Activated CD4-positive, alpha-beta T cell treated with anti-CD3 and anti-CD28 coated beads, Interleukin-2, amount 10 ng/mL, durations not matched to agents 7 days and 5 days (primary cell): ENCODE measurements around the gene CA9. TPM values are rescaled to one million over a fixed set of nuclear protein-coding genes. Genes with fewer than 3 reads are reported as not detected.
"Not testable (repeated sequence)": the region's sequence is repeated elsewhere in the genome, so short reads cannot be mapped to it uniquely, and the experiment has no call there.

ENCODE experiments used
- CTCF ChIA-PET: fragments of 350-600 bp; sonication (Branson Sonifier 250); formaldehyde crosslinking; loops from one replicate; lab custom pipeline; 2021; ENCODE audit warnings: antibody characterized with exemption; lab: Charles Lee
- POLR2A ChIA-PET: fragments of 350-600 bp; sonication (Branson Sonifier 250); formaldehyde crosslinking; loops from one replicate; lab custom pipeline; 2021; ENCODE audit warnings: antibody characterized with exemption; lab: Charles Lee
- DNase-seq: peaks from one replicate; pipeline ENCODE4 v3.0.0-alpha.2; 2020
- H3K27ac Mint-ChIP-seq: one replicate; pipeline ENCODE4 v1.8.0; 2021; ENCODE audit warnings: mild to moderate bottlenecking, moderate library complexity, mixed read lengths
- H3K27me3 Mint-ChIP-seq: one replicate; pipeline ENCODE4 v1.8.0; 2021; ENCODE audit warnings: mixed read lengths
- H3K36me3 Mint-ChIP-seq: one replicate; pipeline ENCODE4 v1.8.0; 2021; ENCODE audit warnings: low read depth, mixed read lengths
- H3K4me1 Mint-ChIP-seq: one replicate; pipeline ENCODE4 v1.8.0; 2021; ENCODE audit warnings: mixed read lengths
- H3K4me3 Mint-ChIP-seq: one replicate; pipeline ENCODE4 v1.8.0; 2021; ENCODE audit warnings: mild to moderate bottlenecking, moderate library complexity, mixed read lengths
- H3K9me3 Mint-ChIP-seq: one replicate; pipeline ENCODE4 v1.8.0; 2021; ENCODE audit warnings: mixed read lengths
- total RNA-seq, 2 experiments: library from RNA; stranded (reverse); gene quantifications; one replicate each; pipeline ENCODE4 v1.2.3, GENCODE V29; 2021

Gene CA9
- total RNA-seq, 2 experiments from 2014 or later: 0.40 TPM; not detected in 1

- H3K27me3 Mint-ChIP-seq, H3K4me3 Mint-ChIP-seq, DNase-seq, H3K27ac Mint-ChIP-seq, POLR2A ChIA-PET: not testable (repeated sequence)
- CTCF ChIA-PET: interaction anchor here (1.0 to 2.6 kb wide), 5 partner anchors 10 to 91 kb away, joined by 3 to 9 read pairs (median 6); partner anchors contain the start of gene TLN1
- Mint-ChIP-seq H3K4me1 (peaks cover 66% of the 10 kb centered on the region), H3K36me3 (peaks cover 45% of the 10 kb centered on the region), H3K9me3 (peaks cover 12% of the 10 kb centered on the region)
Measured at GRCh38 chr9:35640431-35640830, 33.3 kb upstream of the CA9 start.

- Mint-ChIP-seq H3K9me3 (peaks cover 12% of the 10 kb centered on the region), H3K36me3 (peaks cover 50% of the 10 kb centered on the region), H3K4me1 (peaks cover 67% of the 10 kb centered on the region)
- CTCF ChIA-PET, DNase-seq, H3K4me3 Mint-ChIP-seq, POLR2A ChIA-PET, H3K27me3 Mint-ChIP-seq, H3K27ac Mint-ChIP-seq: not testable (repeated sequence)
Measured at GRCh38 chr9:35641478-35641877, 32.2 kb upstream of the CA9 start.

GRCh38 chr9:35643046-35643445, 30.7 kb upstream of the CA9 start:
- POLR2A ChIA-PET: no interaction called here
- no peaks in the 10 kb centered on the region for H3K27me3 Mint-ChIP-seq
- peaks cover 12% of the 10 kb centered on the region for H3K9me3 Mint-ChIP-seq
- H3K4me1 Mint-ChIP-seq: peaks cover 71% of the 10 kb centered on the region
- no peak overlapping the region for H3K4me3 Mint-ChIP-seq
- CTCF ChIA-PET: interaction anchor here (0.6 to 1.4 kb wide), 3 partner anchors 11 to 32 kb away, joined by 3 to 5 read pairs (median 4); no protein-coding TSS in a partner anchor
- peaks cover 50% of the 10 kb centered on the region for H3K36me3 Mint-ChIP-seq
- no peak for DNase-seq
- H3K27ac Mint-ChIP-seq: no peak overlapping the region

- H3K27ac Mint-ChIP-seq: peak overlapping the region; percentile 94
- peak overlapping the region; percentile 92 for H3K4me3 Mint-ChIP-seq
- H3K36me3 Mint-ChIP-seq: peaks cover 58% of the 10 kb centered on the region
- not testable (repeated sequence) for DNase-seq, H3K27me3 Mint-ChIP-seq, H3K9me3 Mint-ChIP-seq
- CTCF ChIA-PET: interaction anchor here (0.6 to 8.1 kb wide), 17 partner anchors 8 to 1598 kb away, joined by 3 to 92 read pairs (median 10); partner anchors contain the start of genes ARHGEF39, CCDC107, CREB3 and RMRP
- POLR2A ChIA-PET: interaction anchor here (1.8 kb wide), 1 partner anchor 35 kb away, joined by 9 read pairs; no protein-coding TSS in a partner anchor
- H3K4me1 Mint-ChIP-seq: peaks cover 64% of the 10 kb centered on the region
Measured at GRCh38 chr9:35645736-35646135, 28.0 kb upstream of the CA9 start.

GRCh38 chr9:35646153-35646532, 27.6 kb upstream of the CA9 start:
- H3K27ac Mint-ChIP-seq: peak overlapping the region; percentile 94
- H3K4me3 Mint-ChIP-seq: peak overlapping the region; percentile 92
- ChIA-PET POLR2A (interaction anchor here (0.9 to 1.8 kb wide), 2 partner anchors 35 to 43 kb away, joined by 3 to 9 read pairs; no protein-coding TSS in a partner anchor), CTCF (interaction anchor here (0.6 to 8.1 kb wide), 16 partner anchors 11 to 1598 kb away, joined by 3 to 92 read pairs (median 10); partner anchors contain the start of genes ARHGEF39, CCDC107, CREB3 and RMRP)
- peaks cover 64% of the 10 kb centered on the region for H3K4me1 Mint-ChIP-seq
- peaks cover 54% of the 10 kb centered on the region for H3K36me3 Mint-ChIP-seq
- peaks cover 3% of the 10 kb centered on the region for H3K9me3 Mint-ChIP-seq
- DNase-seq: no peak
- no peaks in the 10 kb centered on the region for H3K27me3 Mint-ChIP-seq

GRCh38 chr9:35646533-35647265, 27.0 kb upstream of the CA9 start:
- H3K36me3 Mint-ChIP-seq: peaks cover 48% of the 10 kb centered on the region

GRCh38 chr9:35649431-35650340, 24.0 kb upstream of the CA9 start:
- Mint-ChIP-seq H3K4me1 (peaks cover 61% of the 10 kb centered on the region), H3K4me3 (peak overlapping the region; percentile 92), H3K27me3 (no peaks in the 10 kb centered on the region), H3K27ac (peak overlapping the region; percentile 92), H3K9me3 (no peaks in the 10 kb centered on the region), H3K36me3 (peaks cover 33% of the 10 kb centered on the region)
- ChIA-PET CTCF (interaction anchor here (1.0 to 8.1 kb wide), 10 partner anchors 8 to 82 kb away, joined by 3 to 92 read pairs (median 6); partner anchors contain the start of genes ARHGEF39, CCDC107, CREB3 and RMRP), POLR2A (interaction anchor here (0.6 kb wide), 1 partner anchor 101 kb away, joined by 3 read pairs; no protein-coding TSS in a partner anchor)
- DNase-seq: peak; percentile 58

More at GRCh38 chr9:35646533-35647265, 27.0 kb upstream of the CA9 start:
- Mint-ChIP-seq H3K9me3 (no peaks in the 10 kb centered on the region), H3K27ac (peak overlapping the region; percentile 94), H3K4me1 (peaks cover 64% of the 10 kb centered on the region), H3K27me3 (no peaks in the 10 kb centered on the region), H3K4me3 (peak overlapping the region; percentile 92)
- CTCF ChIA-PET: interaction anchor here (0.5 to 8.1 kb wide), 26 partner anchors 8 to 552 kb away, joined by 3 to 92 read pairs (median 6); partner anchors contain the start of genes ARHGEF39, CCDC107, CREB3 and RMRP
- DNase-seq: peak; percentile 94
- POLR2A ChIA-PET: interaction anchor here (0.9 to 1.8 kb wide), 4 partner anchors 18 to 43 kb away, joined by 3 to 9 read pairs (median 4); partner anchors contain the start of gene ARHGEF39

- H3K27me3 Mint-ChIP-seq: no peaks in the 10 kb centered on the region
- DNase-seq: peak; percentile 57
- peaks cover 33% of the 10 kb centered on the region for H3K36me3 Mint-ChIP-seq
- peaks cover 57% of the 10 kb centered on the region for H3K4me1 Mint-ChIP-seq
- peak within 1 kb of the TSS; percentile 92 for H3K27ac Mint-ChIP-seq
- ChIA-PET POLR2A (interaction anchor here (0.6 to 0.7 kb wide), 2 partner anchors 30 to 102 kb away, joined by 3 read pairs; no protein-coding TSS in a partner anchor), CTCF (interaction anchor here (1.0 to 8.1 kb wide), 7 partner anchors 7 to 81 kb away, joined by 3 to 92 read pairs (median 7); partner anchors contain the start of genes ARHGEF39, CCDC107, CREB3 and RMRP)
- peak within 1 kb of the TSS; percentile 92 for H3K4me3 Mint-ChIP-seq
- H3K9me3 Mint-ChIP-seq: no peaks in the 10 kb centered on the region
Measured at GRCh38 chr9:35650341-35651158, 23.2 kb upstream of the CA9 start, which contains the start of gene SIT1. Gene SIT1, minus strand, starts transcription at chr9:35650931. Its CDS starts 78 bp downstream, at chr9:35650853.

- Mint-ChIP-seq H3K27ac (no peak overlapping the region), H3K4me3 (peak overlapping the region; percentile 92), H3K27me3 (no peaks in the 10 kb centered on the region), H3K9me3 (no peaks in the 10 kb centered on the region), H3K36me3 (peaks cover 29% of the 10 kb centered on the region), H3K4me1 (peaks cover 59% of the 10 kb centered on the region)
- DNase-seq: no peak
- ChIA-PET CTCF (interaction anchor here (0.6 to 8.1 kb wide), 5 partner anchors 11 to 48 kb away, joined by 3 to 92 read pairs (median 7); partner anchors contain the start of gene ARHGEF39), POLR2A (no interaction called here)
Measured at GRCh38 chr9:35651956-35652828, 21.5 kb upstream of the CA9 start.

GRCh38 chr9:35652829-35653209, 20.9 kb upstream of the CA9 start:
- peaks cover 26% of the 10 kb centered on the region for H3K36me3 Mint-ChIP-seq
- CTCF ChIA-PET: interaction anchor here (0.6 kb wide), 1 partner anchor 23 kb away, joined by 4 read pairs; no protein-coding TSS in a partner anchor
- H3K4me1 Mint-ChIP-seq: peaks cover 59% of the 10 kb centered on the region
- DNase-seq: no peak
- peaks cover 2% of the 10 kb centered on the region for H3K27me3 Mint-ChIP-seq
- no peak overlapping the region for H3K27ac Mint-ChIP-seq
- H3K4me3 Mint-ChIP-seq: no peak overlapping the region
- no peaks in the 10 kb centered on the region for H3K9me3 Mint-ChIP-seq
- POLR2A ChIA-PET: no interaction called here
